Hepatocyte (in vitro differentiated cells): Measurements from ENCODE around the gene CXorf51A. TPM values are rescaled to one million over a fixed set of nuclear protein-coding genes. Genes with fewer than 3 reads are reported as not detected.

Source experiments
- polyA plus RNA-seq: library from polyadenylated mRNA; unstranded; fragments of >200 nt; fragmentation: Nextera tagmentation; extraction: Ambion mirVana; gene quantifications from 2 replicates; pipeline ENCODE4 v1.2.1, GENCODE V29; 2016
- total RNA-seq: library from RNA; depleted of rRNA; stranded (reverse); fragments of >200 nt; gene quantifications from 2 replicates; pipeline ENCODE4 v1.2.3, GENCODE V29; 2014

CXorf51A gene
- total and polyA plus RNA-seq, 2 experiments from 2014 or later: not detected

Other genes starting within 250 kb of the CXorf51A start
- not detected in 2 replicates for gene CXorf51B, start 5.0 kb downstream of the CXorf51A start, total RNA-seq
- gene CXorf51B, start 5.0 kb downstream of the CXorf51A start, polyA plus RNA-seq: not detected in 2 replicates